IPS-18c (cell line): ENCODE measurements around the gene ZFY.
"Not testable (repeated sequence)": the region's sequence is repeated elsewhere in the genome, so short reads cannot be mapped to it uniquely, and the experiment has no call there.

Source experiments
- H3K4me3 ChIP-seq: 2 replicates; pipeline ENCODE4 v1.7.0; 2013; ENCODE audit warnings: low read depth, mild to moderate bottlenecking, low read length, moderate library complexity; ENCODE audit not compliant: insufficient read depth
- H3K9me3 ChIP-seq: one replicate; pipeline ENCODE4 v1.6.1; 2013; ENCODE audit warnings: mild to moderate bottlenecking, low read length, moderate library complexity; ENCODE audit not compliant: control insufficient read depth, insufficient read depth

ZFY gene

GRCh38 chrY:2962061-2962460 is 26.9 kb downstream of the ZFY start:
- Histone ChIP-seq H3K4me3 (no peak overlapping the region), H3K9me3 (no peaks in the 10 kb centered on the region)

GRCh38 chrY:2964814-2965213 is 29.6 kb downstream of the ZFY start:
- Histone ChIP-seq H3K9me3 (no peaks in the 10 kb centered on the region), H3K4me3 (no peak overlapping the region)

- Histone ChIP-seq H3K4me3 (no peak overlapping the region), H3K9me3 (no peaks in the 10 kb centered on the region)
Measured at GRCh38 chrY:2965629-2966028, 30.4 kb downstream of the ZFY start.

GRCh38 chrY:2969561-2969960 is 34.4 kb downstream of the ZFY start:
- H3K4me3 ChIP-seq = no peak overlapping the region

GRCh38 chrY:2972708-2973107 is 37.5 kb downstream of the ZFY start:
- no peak overlapping the region for H3K4me3 ChIP-seq
- no peaks in the 10 kb centered on the region for H3K9me3 ChIP-seq

More at GRCh38 chrY:2969561-2969960, 34.4 kb downstream of the ZFY start:
- H3K9me3 ChIP-seq = no peaks in the 10 kb centered on the region

GRCh38 chrY:2973110-2973751 is 38.0 kb downstream of the ZFY start:
- Histone ChIP-seq H3K4me3 (no peak overlapping the region), H3K9me3 (no peaks in the 10 kb centered on the region)

- Histone ChIP-seq H3K4me3 (no peak overlapping the region), H3K9me3 (no peaks in the 10 kb centered on the region)
Measured at GRCh38 chrY:2979283-2979682, 44.1 kb downstream of the ZFY start.

- H3K4me3 ChIP-seq = no peak overlapping the region
- H3K9me3 ChIP-seq = no peaks in the 10 kb centered on the region
Measured at GRCh38 chrY:2984491-2984890, 49.3 kb downstream of the ZFY start.

GRCh38 chrY:2987178-2987577 is 52.0 kb downstream of the ZFY start:
- H3K9me3 ChIP-seq, H3K4me3 ChIP-seq: not testable (repeated sequence)

GRCh38 chrY:2997369-2997768 is 62.2 kb downstream of the ZFY start:
- not testable (repeated sequence) for H3K4me3 ChIP-seq, H3K9me3 ChIP-seq

GRCh38 chrY:3002190-3002589 is 67.0 kb downstream of the ZFY start:
- H3K4me3 ChIP-seq = no peak overlapping the region
- H3K9me3 ChIP-seq = no peaks in the 10 kb centered on the region

GRCh38 chrY:3002680-3003515 is 67.7 kb downstream of the ZFY start:
- no peaks in the 10 kb centered on the region for H3K9me3 ChIP-seq
- no peak overlapping the region for H3K4me3 ChIP-seq

GRCh38 chrY:3003516-3003830 is 68.3 kb downstream of the ZFY start:
- H3K9me3 ChIP-seq = no peaks in the 10 kb centered on the region
- no peak overlapping the region for H3K4me3 ChIP-seq

- no peaks in the 10 kb centered on the region for H3K9me3 ChIP-seq
- no peak overlapping the region for H3K4me3 ChIP-seq
Measured at GRCh38 chrY:3003846-3004245, 68.7 kb downstream of the ZFY start.

GRCh38 chrY:3006031-3006430 is 70.8 kb downstream of the ZFY start:
- H3K4me3 ChIP-seq, H3K9me3 ChIP-seq: not testable (repeated sequence)

- Histone ChIP-seq H3K4me3 (no peak overlapping the region), H3K9me3 (no peaks in the 10 kb centered on the region)
Measured at GRCh38 chrY:3007967-3008366, 72.8 kb downstream of the ZFY start.

GRCh38 chrY:3012226-3012625 is 77.0 kb downstream of the ZFY start:
- Histone ChIP-seq H3K9me3 (no peaks in the 10 kb centered on the region), H3K4me3 (no peak overlapping the region)

- no peaks in the 10 kb centered on the region for H3K9me3 ChIP-seq
- no peak overlapping the region for H3K4me3 ChIP-seq
Measured at GRCh38 chrY:3016594-3016993, 81.4 kb downstream of the ZFY start.

- Histone ChIP-seq H3K4me3 (no peak overlapping the region), H3K9me3 (no peaks in the 10 kb centered on the region)
Measured at GRCh38 chrY:3018546-3018945, 83.4 kb downstream of the ZFY start.
